HG03521 (cell line): Measurements from ENCODE around the gene BRDT.
"Not testable (repeated sequence)": the region's sequence is repeated elsewhere in the genome, so short reads cannot be mapped to it uniquely, and the experiment has no call there.

Source experiments
- ATAC-seq: cut with Tn5 transposase; IDR thresholded peaks from one replicate; pipeline ENCODE4 v1.9.1; 2021; ENCODE audit warnings: mild to moderate bottlenecking, moderate library complexity; ENCODE audit not compliant: unreplicated experiment

Gene BRDT

GRCh38 chr1:91981996-91982609 is 32.9 kb downstream of the BRDT start:
- no peak for ATAC-seq

- no peak for ATAC-seq
Observed at GRCh38 chr1:91993256-91993655, 44.1 kb downstream of the BRDT start.

- ATAC-seq: no peak
Observed at GRCh38 chr1:91997607-91998195, 48.5 kb downstream of the BRDT start.

GRCh38 chr1:92004129-92004528 is 54.9 kb downstream of the BRDT start:
- no peak for ATAC-seq

- ATAC-seq: no peak
Observed at GRCh38 chr1:92013923-92014322, 64.7 kb downstream of the BRDT start.

- ATAC-seq: no peak
Observed at GRCh38 chr1:92016720-92017316, 67.6 kb downstream of the BRDT start.

GRCh38 chr1:92017656-92018055 is 68.5 kb downstream of the BRDT start:
- ATAC-seq: no peak

GRCh38 chr1:92026042-92026441 is 76.8 kb downstream of the BRDT start:
- ATAC-seq: not testable (repeated sequence)

- no peak for ATAC-seq
Observed at GRCh38 chr1:92026806-92027205, 77.6 kb downstream of the BRDT start.

- no peak for ATAC-seq
Observed at GRCh38 chr1:92029241-92029922, 80.2 kb downstream of the BRDT start.

- ATAC-seq: no peak
Observed at GRCh38 chr1:92030656-92031107, 81.5 kb downstream of the BRDT start.

- no peak for ATAC-seq
Observed at GRCh38 chr1:92031281-92032110, 82.3 kb downstream of the BRDT start.

GRCh38 chr1:92037400-92037799 is 88.2 kb downstream of the BRDT start:
- no peak for ATAC-seq

- no peak for ATAC-seq
Observed at GRCh38 chr1:92038695-92039346, 89.6 kb downstream of the BRDT start.

GRCh38 chr1:92040971-92041370 is 91.8 kb downstream of the BRDT start:
- ATAC-seq: no peak

- no peak for ATAC-seq
Observed at GRCh38 chr1:92043621-92044020, 94.4 kb downstream of the BRDT start.

- no peak for ATAC-seq
Observed at GRCh38 chr1:92045766-92046495, 96.7 kb downstream of the BRDT start.

GRCh38 chr1:92051948-92052347 is 102.7 kb downstream of the BRDT start:
- ATAC-seq: no peak
